GM13977 (cell line): ENCODE measurements around the gene FKBP4.

Experiments used
- DNase-seq: peaks from one replicate; pipeline ENCODE4 v3.0.0; 2012; ENCODE audit warnings: low spot score
- in situ Hi-C: fragments of 300-500 bp; cut with MboI; formaldehyde crosslinking; loops from one replicate; pipeline ENCODE4 v1.12.0; 2022; ENCODE audit warnings: low sequenced_read_pairs, low pct_unique_long_range_greater_than_20kb, mixed read lengths, inconsistent platforms; ENCODE audit not compliant: unreplicated experiment
- TF ChIP-seq, protein P1 (sequence below): IDR thresholded peaks from 2 replicates; pipeline ENCODE4 v1.5.1; 2012; ENCODE audit warnings: mild to moderate bottlenecking, control low read depth; ENCODE audit not compliant: insufficient read depth; ENCODE audit errors: extremely low read depth, missing control alignments

FKBP4 gene

DNA sequence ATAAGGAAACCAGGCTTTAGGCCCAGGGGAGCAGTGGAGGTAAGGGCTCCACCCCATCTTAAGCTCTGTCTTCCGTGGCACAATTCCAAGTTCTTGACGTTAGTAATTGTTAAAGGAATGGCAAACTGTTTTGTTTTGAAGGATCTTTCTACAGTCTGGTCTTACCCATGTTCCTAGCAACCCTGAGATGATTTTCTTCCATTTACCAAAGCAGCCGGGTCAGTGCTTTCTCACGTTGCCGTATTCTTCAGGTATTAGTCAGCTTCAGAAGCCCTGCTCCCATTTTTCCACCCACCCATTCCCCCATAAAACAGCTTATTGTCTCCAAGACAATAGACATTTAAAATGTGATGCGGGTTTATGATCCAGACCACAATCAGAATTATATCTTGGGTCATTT, 29.8 kb downstream of the FKBP4 start:
- TF ChIP-seq, protein P1, sequence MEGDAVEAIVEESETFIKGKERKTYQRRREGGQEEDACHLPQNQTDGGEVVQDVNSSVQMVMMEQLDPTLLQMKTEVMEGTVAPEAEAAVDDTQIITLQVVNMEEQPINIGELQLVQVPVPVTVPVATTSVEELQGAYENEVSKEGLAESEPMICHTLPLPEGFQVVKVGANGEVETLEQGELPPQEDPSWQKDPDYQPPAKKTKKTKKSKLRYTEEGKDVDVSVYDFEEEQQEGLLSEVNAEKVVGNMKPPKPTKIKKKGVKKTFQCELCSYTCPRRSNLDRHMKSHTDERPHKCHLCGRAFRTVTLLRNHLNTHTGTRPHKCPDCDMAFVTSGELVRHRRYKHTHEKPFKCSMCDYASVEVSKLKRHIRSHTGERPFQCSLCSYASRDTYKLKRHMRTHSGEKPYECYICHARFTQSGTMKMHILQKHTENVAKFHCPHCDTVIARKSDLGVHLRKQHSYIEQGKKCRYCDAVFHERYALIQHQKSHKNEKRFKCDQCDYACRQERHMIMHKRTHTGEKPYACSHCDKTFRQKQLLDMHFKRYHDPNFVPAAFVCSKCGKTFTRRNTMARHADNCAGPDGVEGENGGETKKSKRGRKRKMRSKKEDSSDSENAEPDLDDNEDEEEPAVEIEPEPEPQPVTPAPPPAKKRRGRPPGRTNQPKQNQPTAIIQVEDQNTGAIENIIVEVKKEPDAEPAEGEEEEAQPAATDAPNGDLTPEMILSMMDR = no peak
- in situ Hi-C loops = no loop called here
- no peak for DNase-seq

DNA sequence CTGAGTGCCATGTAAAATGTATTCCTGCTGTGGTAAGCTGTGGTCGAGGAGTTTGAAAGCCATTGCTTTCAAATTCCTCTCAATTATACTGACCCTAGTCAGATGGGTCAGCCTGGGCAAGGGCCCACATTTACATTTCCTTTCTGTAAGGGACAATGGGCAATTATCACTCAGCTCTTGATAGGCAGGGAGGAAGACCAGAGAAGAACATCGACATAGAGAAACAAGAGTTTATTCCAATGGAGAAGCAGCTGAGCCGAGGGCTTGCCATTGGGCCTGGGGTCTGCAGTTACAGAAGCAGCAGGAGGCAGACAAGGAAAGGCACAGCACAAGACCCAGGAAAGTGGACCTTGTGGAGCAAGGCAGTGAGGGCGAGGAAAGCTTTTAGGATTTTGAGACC, 30.4 kb downstream of the FKBP4 start:
- TF ChIP-seq, protein P1 = no peak
- in situ Hi-C loops = no loop called here

DNA sequence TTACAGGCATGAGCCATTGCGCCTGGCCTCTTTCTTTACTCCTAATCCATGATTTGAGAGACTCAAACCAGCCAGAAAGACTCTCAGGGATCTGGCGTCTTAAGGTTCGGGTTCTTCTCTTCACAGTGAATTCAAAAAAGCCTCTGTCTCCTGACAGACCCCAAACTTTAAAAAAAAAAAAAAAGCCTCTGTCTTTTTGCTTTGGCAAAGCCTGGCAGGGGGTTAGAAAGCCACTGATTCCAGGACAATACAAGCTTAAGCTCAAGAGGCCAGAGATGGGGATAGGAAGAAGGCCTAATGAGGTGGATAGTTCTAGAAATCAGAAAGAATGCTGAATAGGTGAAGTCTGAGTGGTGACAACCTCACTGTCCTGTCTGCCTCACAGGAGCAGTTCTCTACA, 31.3 kb downstream of the FKBP4 start:
- TF ChIP-seq, protein P1 = no peak
- no peak for DNase-seq
- in situ Hi-C loops = no loop called here

More for the DNA sequence above, 30.4 kb downstream of the FKBP4 start:
- no peak for DNase-seq

DNA sequence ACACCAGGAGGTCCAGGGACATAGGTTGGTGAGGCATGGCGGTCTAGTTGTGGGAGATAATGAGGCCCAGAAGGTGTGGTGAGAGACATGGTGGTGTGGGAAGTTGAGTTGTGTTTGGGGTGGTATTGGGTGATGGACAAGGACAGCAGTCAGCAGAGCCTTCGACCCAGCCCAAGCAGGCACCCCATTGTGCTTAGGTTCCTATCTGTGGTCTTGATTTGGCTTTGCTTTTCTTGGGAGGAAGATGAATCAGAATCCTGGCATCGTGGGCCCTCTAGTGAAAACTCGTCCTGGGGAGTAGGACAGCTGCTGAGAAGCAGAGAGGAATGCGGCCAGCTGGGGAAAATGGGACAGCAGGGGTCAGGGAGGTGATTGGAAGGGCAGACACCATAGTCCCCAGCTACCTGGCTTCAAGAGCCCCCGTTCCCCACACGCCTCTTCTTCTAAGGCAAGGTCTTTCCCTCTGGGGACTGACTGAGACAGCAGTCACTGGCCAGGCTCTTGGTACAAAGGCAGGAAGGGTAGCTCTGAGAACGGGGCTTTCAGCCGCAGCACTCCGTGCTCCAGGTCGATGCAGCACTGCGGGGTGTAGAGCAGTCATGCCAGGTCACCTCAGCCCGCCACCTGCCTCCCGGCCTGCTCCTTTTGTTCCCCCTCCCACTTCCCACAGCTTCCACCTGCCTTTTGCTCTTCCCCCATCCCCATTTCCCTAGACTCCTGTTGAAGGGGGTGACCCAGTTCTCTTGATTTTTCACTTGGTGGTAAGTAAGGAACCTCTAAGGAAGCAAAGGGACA, 32.1 kb downstream of the FKBP4 start:
- DNase-seq = no peak
- in situ Hi-C loops = no loop called here
- TF ChIP-seq, protein P1 = no peak

DNA sequence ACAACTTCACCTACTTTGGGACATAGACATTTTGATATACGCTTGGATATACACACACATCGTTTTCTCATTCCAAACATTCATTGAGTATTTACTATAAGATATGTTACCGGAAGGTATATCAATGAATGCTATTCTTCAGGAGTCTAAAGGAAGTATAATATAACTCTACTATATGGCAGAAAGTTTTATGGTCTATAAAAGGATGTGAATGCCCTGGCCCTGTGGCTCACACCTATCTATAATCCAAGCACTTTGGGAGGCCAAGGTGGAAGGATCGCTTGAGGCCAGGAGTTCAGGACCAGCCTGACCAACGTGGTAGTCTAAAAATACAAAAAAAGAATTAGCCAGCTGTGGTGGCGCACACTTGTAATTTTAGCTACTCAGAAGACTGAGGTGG, 34.5 kb downstream of the FKBP4 start:
- DNase-seq = no peak
- in situ Hi-C loops = no loop called here
- TF ChIP-seq, protein P1 = no peak

DNA sequence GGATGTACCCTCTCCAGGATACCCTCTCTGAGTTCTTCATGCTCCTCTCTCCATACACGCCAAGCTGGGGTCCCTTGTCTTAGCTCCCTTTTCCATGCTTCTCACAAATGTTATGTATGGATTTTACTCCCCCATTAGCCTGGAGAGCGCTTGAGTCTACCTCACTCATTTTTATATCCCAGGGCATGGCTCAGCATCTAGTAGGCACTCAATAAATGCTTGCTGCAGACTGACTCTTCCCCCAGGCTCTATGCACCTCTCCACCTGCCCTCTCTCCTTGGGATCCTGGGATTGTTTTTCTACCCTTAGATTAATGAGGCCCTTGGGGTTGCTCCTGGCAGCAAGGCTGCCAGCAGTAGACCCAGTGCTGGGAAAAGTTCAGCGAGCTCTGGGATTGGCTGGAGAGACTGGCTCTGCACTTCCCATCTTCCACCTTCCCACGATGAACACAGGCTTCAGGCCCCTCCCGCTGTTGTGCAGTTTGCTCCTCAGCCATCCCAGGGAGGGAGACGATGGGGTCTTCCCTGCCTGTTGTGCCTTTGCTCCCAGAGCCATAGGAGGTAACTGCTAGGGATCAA, 37.9 kb downstream of the FKBP4 start:
- no peak for DNase-seq
- in situ Hi-C loops = no loop called here
- TF ChIP-seq, protein P1 = no peak
